Epithelial cell of esophagus (primary cell): ENCODE measurements around the gene CCNY.

Experiments
- DNase-seq: peaks from one replicate; pipeline ENCODE4 v3.0.0; 2010; ENCODE audit warnings: low read depth
- H3K4me3 ChIP-seq: 2 replicates; pipeline ENCODE4 v1.5.1; 2011; ENCODE audit warnings: mild to moderate bottlenecking, low read length, control low read depth
- TF ChIP-seq, protein P1 (sequence below): IDR thresholded peaks from 2 replicates; pipeline ENCODE4 v1.5.1; 2011; ENCODE audit warnings: low read depth, mild to moderate bottlenecking, low read length, control low read depth, inconsistent platforms; ENCODE audit not compliant: insufficient read depth; ENCODE audit errors: missing control alignments

The CCNY gene

DNA sequence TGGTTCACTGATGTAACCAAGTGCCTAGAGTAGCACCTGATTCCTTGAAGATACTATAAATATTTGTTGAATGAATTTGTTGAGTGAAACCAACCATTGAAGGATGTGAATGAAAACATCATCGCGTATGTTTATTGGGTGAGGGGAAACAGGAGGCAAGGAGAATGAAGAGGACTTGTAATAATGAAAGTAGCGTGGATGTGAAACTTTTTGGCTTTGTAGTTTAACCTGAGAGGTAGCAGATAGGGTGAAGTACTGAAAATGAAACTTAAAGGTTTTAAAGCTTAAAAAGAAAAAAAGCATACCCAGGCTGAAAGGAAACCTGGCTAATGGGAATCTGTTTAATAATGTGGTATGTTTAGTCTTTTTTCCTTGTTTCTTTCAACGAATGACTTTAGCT, 5.2 kb downstream of the CCNY start:
- H3K4me3 ChIP-seq: no peak overlapping the region
- DNase-seq: no peak

DNA sequence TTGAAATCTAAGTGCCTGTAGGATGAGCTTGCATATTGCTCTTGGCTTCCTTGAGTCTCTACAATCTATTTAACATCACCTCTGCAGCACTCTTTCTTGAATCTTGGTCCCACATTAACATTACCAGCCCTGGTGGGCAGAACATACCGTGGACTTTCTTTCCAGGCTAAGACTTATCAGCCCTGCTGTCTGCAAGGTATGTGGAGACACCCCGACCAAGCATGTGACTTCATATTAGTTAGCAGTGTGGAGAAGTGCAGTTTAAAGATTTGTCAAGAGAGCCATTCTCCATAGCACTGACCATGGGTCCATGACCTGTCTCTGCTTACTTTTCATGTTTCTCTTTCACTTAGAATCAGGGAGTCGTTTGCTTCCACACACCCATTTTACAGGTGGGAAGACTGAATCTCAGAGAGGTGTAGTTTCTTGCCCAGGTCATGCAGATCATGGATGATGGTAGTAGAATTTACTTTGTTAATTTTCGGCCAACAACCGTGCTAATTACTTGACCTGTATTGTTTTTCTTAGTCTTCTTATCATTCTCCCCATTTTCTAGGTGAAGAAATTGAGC, 6.0 kb downstream of the CCNY start:
- TF ChIP-seq, protein P1, sequence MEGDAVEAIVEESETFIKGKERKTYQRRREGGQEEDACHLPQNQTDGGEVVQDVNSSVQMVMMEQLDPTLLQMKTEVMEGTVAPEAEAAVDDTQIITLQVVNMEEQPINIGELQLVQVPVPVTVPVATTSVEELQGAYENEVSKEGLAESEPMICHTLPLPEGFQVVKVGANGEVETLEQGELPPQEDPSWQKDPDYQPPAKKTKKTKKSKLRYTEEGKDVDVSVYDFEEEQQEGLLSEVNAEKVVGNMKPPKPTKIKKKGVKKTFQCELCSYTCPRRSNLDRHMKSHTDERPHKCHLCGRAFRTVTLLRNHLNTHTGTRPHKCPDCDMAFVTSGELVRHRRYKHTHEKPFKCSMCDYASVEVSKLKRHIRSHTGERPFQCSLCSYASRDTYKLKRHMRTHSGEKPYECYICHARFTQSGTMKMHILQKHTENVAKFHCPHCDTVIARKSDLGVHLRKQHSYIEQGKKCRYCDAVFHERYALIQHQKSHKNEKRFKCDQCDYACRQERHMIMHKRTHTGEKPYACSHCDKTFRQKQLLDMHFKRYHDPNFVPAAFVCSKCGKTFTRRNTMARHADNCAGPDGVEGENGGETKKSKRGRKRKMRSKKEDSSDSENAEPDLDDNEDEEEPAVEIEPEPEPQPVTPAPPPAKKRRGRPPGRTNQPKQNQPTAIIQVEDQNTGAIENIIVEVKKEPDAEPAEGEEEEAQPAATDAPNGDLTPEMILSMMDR: no peak
- H3K4me3 ChIP-seq: no peak overlapping the region
- DNase-seq: no peak

More for the DNA sequence above, 5.2 kb downstream of the CCNY start:
- TF ChIP-seq, protein P1: no peak

DNA sequence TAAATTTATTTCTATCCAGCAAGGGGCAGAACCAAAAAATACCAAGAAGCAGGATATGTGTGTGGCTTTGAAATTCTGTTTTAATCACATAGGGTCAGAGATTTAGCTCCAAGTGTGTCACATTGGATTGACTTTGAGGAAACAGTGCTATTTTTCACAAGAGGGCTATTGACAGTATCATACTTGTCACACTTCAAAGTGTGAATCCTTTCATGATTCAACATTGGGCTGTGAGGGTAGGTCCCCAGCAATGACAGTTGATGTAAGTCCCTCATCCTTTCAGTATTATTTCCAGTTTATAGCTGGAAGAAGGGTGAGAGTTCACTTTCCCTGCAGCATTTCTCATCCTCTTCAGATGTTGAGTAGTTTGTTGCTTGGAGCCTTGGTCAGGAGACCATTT, 7.4 kb downstream of the CCNY start:
- TF ChIP-seq, protein P1: no peak
- H3K4me3 ChIP-seq: no peak overlapping the region
- no peak for DNase-seq

DNA sequence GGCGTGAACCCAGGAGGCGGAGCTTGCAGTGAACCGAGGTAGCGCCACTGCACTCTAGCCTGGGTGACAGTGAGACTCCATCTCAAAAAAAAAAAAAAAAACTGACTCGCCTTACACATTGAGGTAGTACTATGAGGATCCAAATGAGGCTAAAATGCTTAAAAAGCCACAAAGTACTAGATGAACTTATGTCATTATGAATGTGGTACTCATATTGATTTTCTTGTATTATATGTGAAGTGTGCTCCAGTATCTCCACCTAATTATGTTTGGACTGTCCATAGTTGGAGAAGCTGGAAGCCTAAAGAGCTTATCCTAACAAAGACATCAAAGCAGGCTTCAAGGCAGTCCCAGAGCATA, 9.1 kb downstream of the CCNY start:
- DNase-seq: no peak
- TF ChIP-seq, protein P1: no peak
- H3K4me3 ChIP-seq: no peak overlapping the region

DNA sequence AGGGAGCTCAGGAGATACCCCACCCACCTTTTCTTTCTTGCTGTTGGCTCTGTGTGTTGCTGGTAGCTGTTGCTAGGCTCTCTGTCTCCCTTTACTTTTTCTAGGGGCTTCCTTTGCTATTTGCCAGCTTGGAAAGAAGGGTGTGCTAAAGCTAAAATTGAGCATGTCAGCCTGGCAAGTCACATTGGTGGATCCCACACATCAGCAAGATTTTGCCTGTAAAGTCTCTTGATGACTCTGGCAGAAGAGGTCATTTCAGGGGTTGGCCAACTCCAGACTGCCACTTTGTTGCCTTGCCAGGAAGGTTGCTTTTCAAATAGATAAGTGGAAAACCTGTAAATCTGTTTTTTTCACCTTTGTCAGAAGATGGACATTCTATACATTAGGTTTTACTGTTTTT, 9.9 kb downstream of the CCNY start:
- DNase-seq: no peak
- H3K4me3 ChIP-seq: no peak overlapping the region
- TF ChIP-seq, protein P1: no peak

DNA sequence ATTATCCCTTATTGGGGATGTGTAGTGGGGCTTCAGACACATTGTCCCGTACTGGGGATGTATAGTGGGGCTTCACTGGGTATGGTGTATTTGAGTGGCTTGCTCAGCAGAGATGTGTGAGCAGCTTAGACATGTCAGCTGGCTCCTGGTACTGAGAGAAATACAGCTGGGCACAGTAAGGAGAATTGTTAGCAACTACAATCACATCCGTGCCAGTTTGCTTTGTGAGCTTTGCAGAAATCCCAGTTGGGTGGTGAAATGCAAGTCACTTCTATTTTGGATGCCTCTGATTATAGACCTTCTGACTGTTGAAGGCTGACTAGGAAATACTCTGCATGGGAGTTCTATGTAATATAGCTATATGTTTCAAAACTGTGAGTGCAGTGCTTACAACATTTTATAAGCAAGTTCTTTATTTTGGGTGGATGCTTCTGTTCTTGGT, 10.8 kb downstream of the CCNY start:
- TF ChIP-seq, protein P1: no peak
- no peak for DNase-seq
- no peak overlapping the region for H3K4me3 ChIP-seq

DNA sequence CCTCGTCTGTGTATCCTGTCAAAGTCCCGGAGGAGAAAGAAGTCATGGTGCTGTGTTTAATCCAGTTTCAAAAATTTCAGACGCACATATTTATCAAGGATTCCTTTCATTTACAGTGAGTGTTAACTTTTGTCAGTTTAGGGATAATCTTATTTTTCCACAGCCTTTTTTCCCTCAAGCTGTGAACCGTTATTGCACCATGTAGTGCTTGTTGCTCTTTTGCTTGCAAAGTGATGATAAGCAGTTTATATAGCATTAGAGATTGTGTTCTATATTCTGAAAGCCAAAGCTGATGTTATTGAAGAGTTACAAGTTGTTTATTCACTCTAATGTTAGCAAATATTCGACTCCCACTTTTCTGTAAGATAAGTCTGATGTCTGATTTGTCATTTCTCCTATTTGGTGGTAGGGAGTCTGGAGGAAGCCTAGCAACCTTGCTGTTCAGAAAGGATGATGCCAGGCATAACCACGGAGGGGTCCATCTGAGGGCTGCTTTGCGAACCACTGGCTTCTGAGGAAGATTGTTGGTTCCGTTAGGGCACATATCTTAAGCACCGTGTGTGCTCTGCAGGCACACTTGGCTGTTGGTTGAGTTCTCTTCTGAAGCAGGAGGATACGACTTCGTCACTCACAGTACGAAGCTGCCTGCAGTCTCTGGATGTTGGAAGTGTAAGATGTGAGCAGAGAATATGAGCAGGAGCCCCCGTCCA, 11.7 kb downstream of the CCNY start:
- H3K4me3 ChIP-seq: no peak overlapping the region
- TF ChIP-seq, protein P1: no peak
- no peak for DNase-seq
